ENCODE data around the gene AK4. TPM values are rescaled to one million over a fixed set of nuclear protein-coding genes. Genes with fewer than 3 reads are reported as not detected.
A peak's percentile ranks its signal among the peaks of the same experiment; 100 is the strongest.
"Not testable (repeated sequence)": the region's sequence is repeated elsewhere in the genome, so short reads cannot be mapped to it uniquely, and the experiment has no call there.

The AK4 gene
- total RNA-seq: 10 to 100 TPM; 14.9 to 21.9 TPM

DNA sequence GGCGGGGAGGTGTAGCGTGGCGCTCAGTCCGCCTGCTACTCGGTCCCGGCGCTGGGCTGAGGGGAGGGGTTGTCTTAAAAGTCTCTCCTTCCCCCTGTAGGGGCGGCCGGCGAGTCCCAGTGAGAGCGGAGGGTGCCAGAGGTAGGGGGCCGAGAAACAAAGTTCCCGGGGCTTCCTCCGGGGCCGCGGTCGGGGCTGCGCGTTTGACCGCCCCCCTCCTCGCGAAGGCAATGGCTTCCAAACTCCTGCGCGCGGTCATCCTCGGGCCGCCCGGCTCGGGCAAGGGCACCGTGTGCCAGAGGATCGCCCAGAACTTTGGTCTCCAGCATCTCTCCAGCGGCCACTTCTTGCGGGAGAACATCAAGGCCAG, at the start of gene AK4:
AK4 (plus strand) TSS at position 26 of the 370 bp plus-strand sequence; CDS start at position 231, 205 bp downstream.
- peak; percentile 14 to 65 for ATAC-seq (replicated peaks in 1 of 2)
- peaks cover 50% of the 10 kb centered on the region for H3K27me3 Mint-ChIP-seq (ENCODE audit: low read depth)
- DNase-seq; H3K36me3 Mint-ChIP-seq (ENCODE audit: insufficient read depth in 2 of 2); H3K9me3 Mint-ChIP-seq: not testable (repeated sequence)
- H3K4me1 Mint-ChIP-seq (ENCODE audit: low read depth): peaks cover 14% of the 10 kb centered on the region
- peak within 1 kb of the TSS; percentile 76 to 86 for H3K4me3 Mint-ChIP-seq
- peak within 1 kb of the TSS; percentile 11 for H3K27ac Mint-ChIP-seq

DNA sequence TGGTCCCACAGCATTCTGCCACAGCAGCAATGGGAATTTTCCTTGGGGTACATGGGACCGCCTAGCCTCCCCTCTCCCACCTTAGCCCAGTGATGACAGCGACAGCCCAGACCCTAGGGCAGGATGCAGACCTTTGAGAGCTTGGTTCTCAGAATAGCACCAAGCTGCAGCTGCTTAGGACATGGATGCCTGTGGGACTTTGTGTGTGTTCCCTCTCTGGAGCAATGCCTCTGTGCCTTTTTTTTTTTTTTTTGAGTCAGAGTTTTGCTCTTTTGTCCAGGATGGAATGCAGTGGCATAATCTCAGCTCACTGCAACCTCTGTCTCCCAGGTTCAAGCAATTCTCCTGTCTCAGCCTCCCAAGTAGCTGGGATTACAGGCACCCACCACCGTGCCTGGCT, 44.2 kb upstream of the AK4 start:
- Mint-ChIP-seq H3K9me3 (peaks cover 5 to 6% of the 10 kb centered on the region in 2 donors), H3K27me3 (ENCODE audit: low read depth) (peaks cover 15% of the 10 kb centered on the region), H3K4me1 (ENCODE audit: low read depth) (no peaks in the 10 kb centered on the region), H3K36me3 (ENCODE audit: insufficient read depth in 2 of 2) (peaks cover 0 to 3% of the 10 kb centered on the region in 2 donors), H3K4me3 (no peak overlapping the region), H3K27ac (no peak overlapping the region)
- ATAC-seq (replicated peaks in 1 of 2): no peak
- no peak for DNase-seq

DNA sequence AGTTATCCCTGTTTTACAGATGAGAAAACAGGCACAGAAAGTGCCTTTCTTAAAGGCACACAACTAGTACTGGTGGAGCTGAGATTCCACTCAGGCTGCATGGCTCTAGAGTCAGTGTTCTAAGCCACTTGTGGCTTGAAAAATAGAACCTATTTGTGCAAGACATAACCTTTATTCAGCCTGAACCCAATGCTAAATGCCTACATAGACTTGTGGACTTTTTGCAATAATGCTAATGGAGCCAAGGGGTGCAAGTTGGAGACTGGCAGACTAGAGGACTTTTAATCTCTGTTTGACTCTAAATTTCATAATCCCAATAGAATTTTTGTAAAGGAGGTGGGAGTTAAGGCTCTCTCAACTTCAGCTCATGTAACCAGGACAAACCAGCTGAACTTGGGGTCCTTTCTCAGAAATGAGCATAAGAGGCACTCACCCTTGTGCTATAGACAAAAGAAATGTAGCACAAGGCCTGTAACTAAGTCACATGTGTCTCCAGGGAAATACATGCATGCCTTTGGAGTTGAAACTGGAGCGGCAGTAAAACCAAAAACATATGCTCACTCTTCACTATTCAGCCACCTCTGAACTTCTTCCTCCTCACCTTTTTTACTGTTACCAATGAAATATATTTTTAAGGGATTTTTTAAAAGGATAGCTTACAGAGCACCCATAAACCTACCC, 43.0 kb upstream of the AK4 start:
- H3K4me3 Mint-ChIP-seq: no peak overlapping the region
- no peaks in the 10 kb centered on the region for H3K4me1 Mint-ChIP-seq (ENCODE audit: low read depth)

DNA sequence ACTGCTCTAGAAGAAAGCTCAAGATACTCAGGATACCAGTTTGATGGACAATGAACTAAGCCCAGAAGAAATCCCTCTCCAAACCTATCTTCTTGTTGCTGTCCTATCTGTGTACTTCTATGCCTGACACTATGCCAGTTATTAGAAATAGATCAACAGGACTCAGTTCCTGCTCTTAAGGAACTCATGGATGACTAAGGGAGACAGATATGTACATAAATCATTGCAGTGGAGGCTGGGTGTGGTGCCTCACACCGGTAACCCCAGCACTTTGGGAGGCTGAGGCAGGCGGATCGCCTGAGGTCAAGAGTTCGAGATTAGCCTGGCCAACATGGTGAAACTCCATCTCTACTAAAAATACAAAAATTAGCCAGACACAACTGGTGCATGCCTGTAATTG, 42.4 kb upstream of the AK4 start:
- no peak for ATAC-seq (replicated peaks in 1 of 2)

More for the DNA sequence above, 43.0 kb upstream of the AK4 start:
- DNase-seq: no peak
- Mint-ChIP-seq H3K9me3 (peaks cover 2 to 3% of the 10 kb centered on the region in 2 donors), H3K27ac (no peak overlapping the region), H3K36me3 (ENCODE audit: insufficient read depth in 2 of 2) (peaks cover 0 to 1% of the 10 kb centered on the region in 2 donors), H3K27me3 (ENCODE audit: low read depth) (peaks cover 21% of the 10 kb centered on the region)
- no peak for ATAC-seq (replicated peaks in 1 of 2)

DNA sequence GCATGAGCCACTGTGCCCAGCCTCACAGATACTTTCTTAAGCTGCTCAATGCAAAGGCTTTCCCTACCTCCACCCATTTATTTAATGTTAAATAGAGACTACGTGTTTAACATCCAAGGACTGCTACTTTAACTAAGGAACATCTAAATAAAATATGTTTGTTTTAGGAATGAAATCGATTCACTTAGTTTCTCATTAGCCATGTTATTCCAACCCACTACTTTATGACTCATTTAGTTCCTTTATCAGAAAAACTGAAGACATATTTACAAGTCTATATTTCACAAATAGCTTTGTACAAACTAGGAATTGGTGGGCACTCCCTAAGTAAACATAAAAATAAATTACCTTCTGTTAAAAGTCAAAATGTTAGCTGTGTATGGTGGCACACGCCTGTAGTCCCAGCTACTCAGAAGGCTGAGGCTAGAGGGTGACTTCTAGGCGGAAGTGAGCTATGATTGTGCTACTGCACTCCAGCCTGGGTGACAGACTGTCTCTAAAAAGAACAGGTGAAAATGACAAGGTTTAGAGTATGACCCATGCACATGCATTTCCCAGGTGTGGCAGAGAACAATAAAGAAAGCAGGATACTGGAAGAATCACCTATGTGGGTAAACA, 39.9 kb upstream of the AK4 start:
- Mint-ChIP-seq H3K27ac (no peak overlapping the region), H3K4me1 (ENCODE audit: low read depth) (no peaks in the 10 kb centered on the region), H3K36me3 (ENCODE audit: insufficient read depth in 2 of 2) (peaks cover 0 to 1% of the 10 kb centered on the region in 2 donors), H3K4me3 (no peak overlapping the region), H3K9me3 (peaks cover 0 to 3% of the 10 kb centered on the region in 2 donors), H3K27me3 (ENCODE audit: low read depth) (peaks cover 28% of the 10 kb centered on the region)
- DNase-seq: no peak
- no peak for ATAC-seq (replicated peaks in 1 of 2)

More for the DNA sequence above, 42.4 kb upstream of the AK4 start:
- H3K4me3 Mint-ChIP-seq: no peak overlapping the region
- no peak for DNase-seq
- peaks cover 0 to 1% of the 10 kb centered on the region in 2 donors for H3K36me3 Mint-ChIP-seq (ENCODE audit: insufficient read depth in 2 of 2)
- H3K27ac Mint-ChIP-seq: no peak overlapping the region
- H3K27me3 Mint-ChIP-seq (ENCODE audit: low read depth): peaks cover 21% of the 10 kb centered on the region
- H3K9me3 Mint-ChIP-seq: peaks cover 2 to 3% of the 10 kb centered on the region in 2 donors
- H3K4me1 Mint-ChIP-seq (ENCODE audit: low read depth): no peaks in the 10 kb centered on the region

DNA sequence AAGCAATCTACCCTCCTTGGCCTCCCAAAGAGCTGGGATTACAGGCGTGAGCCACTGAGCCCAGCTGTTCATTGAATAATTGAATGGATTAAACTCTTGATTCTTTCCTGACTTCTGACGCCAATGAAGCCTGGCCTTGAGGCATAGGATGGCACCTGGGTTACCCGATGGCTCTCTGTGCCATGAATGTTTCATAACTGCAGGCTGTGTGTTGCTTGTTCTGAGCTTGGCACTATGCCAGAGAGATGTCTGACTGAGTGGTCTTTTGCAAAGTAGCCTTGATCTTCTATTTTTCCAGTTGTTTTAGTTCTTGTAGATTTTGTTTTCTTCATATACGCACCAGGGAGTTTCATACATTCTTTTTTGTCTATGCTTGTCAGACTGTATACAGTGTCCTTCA, 38.5 kb upstream of the AK4 start:
- no peak overlapping the region for H3K4me3 Mint-ChIP-seq
- ATAC-seq (replicated peaks in 1 of 2) (no peak), DNase-seq (no peak)
- H3K27me3 Mint-ChIP-seq (ENCODE audit: low read depth): peaks cover 32% of the 10 kb centered on the region
- peaks cover 0 to 3% of the 10 kb centered on the region in 2 donors for H3K9me3 Mint-ChIP-seq
- peaks cover 0 to 1% of the 10 kb centered on the region in 2 donors for H3K36me3 Mint-ChIP-seq (ENCODE audit: insufficient read depth in 2 of 2)
- no peaks in the 10 kb centered on the region for H3K4me1 Mint-ChIP-seq (ENCODE audit: low read depth)
- no peak overlapping the region for H3K27ac Mint-ChIP-seq

DNA sequence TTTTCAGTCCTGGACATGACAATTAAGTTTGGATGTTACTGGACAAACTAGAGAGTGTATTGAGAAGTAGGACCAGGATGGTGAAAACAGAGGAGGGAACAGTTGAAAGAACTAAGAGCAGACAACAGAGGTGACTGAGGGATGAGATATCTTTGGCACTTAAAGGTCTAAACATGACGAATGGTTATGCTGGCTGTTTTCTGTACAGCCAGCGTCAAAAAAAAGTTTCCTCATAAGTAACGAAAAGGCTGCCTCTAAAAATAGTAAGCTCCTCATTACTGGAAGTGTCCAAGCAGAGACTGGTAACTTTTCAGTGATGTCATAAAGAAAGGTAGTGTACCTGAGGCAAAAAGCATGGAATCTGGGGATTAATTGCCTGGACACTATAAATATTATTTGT, 35.2 kb upstream of the AK4 start:
- Mint-ChIP-seq H3K9me3 (peaks cover 0 to 3% of the 10 kb centered on the region in 2 donors), H3K36me3 (ENCODE audit: insufficient read depth in 2 of 2) (peaks cover 0 to 1% of the 10 kb centered on the region in 2 donors), H3K27me3 (ENCODE audit: low read depth) (peaks cover 17% of the 10 kb centered on the region), H3K4me3 (no peak overlapping the region), H3K4me1 (ENCODE audit: low read depth) (no peaks in the 10 kb centered on the region), H3K27ac (no peak overlapping the region)
- ATAC-seq (replicated peaks in 1 of 2) (no peak), DNase-seq (no peak)

DNA sequence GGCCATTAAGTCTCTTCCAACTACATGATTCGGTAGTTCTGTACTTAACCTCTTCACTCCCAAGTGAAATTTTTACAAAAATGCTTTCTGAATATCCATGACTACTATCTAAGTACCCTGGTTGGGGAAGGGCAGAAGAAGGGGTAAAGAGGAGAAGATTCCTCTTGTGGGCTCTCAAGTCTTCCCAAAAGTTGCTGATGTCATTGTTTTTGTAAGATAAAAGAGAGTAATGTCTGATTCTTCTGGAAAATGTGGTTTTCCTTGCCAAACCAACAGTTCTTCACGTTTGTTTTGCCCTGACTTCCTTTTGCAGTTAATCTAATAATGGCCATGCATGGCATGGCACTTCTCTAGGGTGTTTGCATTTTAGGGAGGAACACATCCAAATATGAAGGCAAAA, 34.7 kb upstream of the AK4 start:
- peaks cover 17% of the 10 kb centered on the region for H3K27me3 Mint-ChIP-seq (ENCODE audit: low read depth)
- H3K27ac Mint-ChIP-seq: no peak overlapping the region
- no peak overlapping the region for H3K4me3 Mint-ChIP-seq
- H3K9me3 Mint-ChIP-seq: peaks cover 0 to 3% of the 10 kb centered on the region in 2 donors
- DNase-seq (no peak), ATAC-seq (replicated peaks in 1 of 2) (no peak)
- no peaks in the 10 kb centered on the region for H3K4me1 Mint-ChIP-seq (ENCODE audit: low read depth)
- peaks cover 0 to 1% of the 10 kb centered on the region in 2 donors for H3K36me3 Mint-ChIP-seq (ENCODE audit: insufficient read depth in 2 of 2)

DNA sequence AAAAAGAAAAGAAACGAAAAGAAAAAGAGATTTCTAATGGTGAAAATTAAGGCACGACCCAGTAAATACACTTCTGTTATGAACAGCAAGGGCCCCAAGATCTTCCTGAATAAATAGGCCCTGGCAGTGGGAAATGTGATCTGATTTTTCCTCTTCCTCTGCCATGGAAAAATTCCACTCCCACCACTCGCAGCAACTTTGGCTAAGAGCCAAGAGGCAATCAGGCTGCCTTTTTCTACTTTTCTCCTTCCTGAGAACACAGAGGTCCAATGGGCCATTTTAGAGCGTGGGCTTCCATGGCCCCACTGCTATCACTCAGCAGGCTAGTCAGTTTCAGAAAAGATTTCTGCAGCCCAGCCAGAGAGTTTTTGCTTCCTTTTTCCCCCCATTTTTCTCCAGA, 33.7 kb upstream of the AK4 start:
- peaks cover 0 to 1% of the 10 kb centered on the region in 2 donors for H3K36me3 Mint-ChIP-seq (ENCODE audit: insufficient read depth in 2 of 2)
- H3K4me1 Mint-ChIP-seq (ENCODE audit: low read depth): no peaks in the 10 kb centered on the region
- no peak overlapping the region for H3K27ac Mint-ChIP-seq
- no peak for DNase-seq
- H3K27me3 Mint-ChIP-seq (ENCODE audit: low read depth): peaks cover 16% of the 10 kb centered on the region
- H3K4me3 Mint-ChIP-seq: no peak overlapping the region
- no peak for ATAC-seq (replicated peaks in 1 of 2)
- H3K9me3 Mint-ChIP-seq: peaks cover 0 to 3% of the 10 kb centered on the region in 2 donors

DNA sequence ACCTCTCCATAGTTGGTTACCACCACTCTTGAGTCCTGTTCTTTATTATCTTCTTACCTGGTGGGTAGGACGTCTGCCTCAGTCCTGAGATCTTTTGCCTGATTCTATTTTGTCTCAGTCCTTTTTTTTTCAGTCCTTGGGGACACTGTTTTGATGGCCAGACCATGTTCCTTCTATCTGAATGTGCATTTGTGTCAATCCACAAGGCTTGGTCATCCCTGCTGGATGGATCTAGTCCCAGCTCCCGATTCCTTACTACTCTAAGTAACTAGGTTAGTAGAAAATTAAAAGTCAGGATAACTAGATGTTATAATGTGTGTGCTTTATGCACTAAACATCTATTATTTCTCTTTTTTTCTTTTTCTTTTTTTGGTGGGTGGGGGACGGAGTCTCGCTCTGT, 28.1 kb upstream of the AK4 start:
- H3K4me1 Mint-ChIP-seq (ENCODE audit: low read depth): no peaks in the 10 kb centered on the region
- H3K9me3 Mint-ChIP-seq: no peaks in the 10 kb centered on the region

DNA sequence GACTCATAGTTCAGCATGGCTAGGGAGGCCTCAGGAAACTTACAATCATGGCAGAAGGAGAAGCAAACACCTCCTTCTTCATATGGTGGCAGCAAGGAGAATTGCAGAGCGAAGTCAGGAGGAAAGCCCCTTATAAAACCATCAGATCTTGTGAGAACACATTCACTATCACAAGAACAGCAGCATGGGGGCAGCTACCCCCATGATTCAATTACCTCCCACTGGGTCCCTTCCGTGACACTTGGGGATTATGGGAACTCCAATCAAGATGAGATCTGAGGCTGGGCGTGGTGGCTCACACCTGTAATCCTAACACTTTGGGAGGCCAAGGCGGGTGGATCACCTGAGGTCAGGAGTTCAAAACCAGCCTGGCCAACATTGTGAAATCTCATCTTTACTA, 18.9 kb upstream of the AK4 start:
- not testable (repeated sequence) for H3K36me3 Mint-ChIP-seq (ENCODE audit: insufficient read depth in 2 of 2); ATAC-seq (replicated peaks in 1 of 2); DNase-seq; H3K4me1 Mint-ChIP-seq (ENCODE audit: low read depth); H3K27ac Mint-ChIP-seq; H3K4me3 Mint-ChIP-seq; H3K9me3 Mint-ChIP-seq
- H3K27me3 Mint-ChIP-seq (ENCODE audit: low read depth): peaks cover 17% of the 10 kb centered on the region

More for the DNA sequence above, 28.1 kb upstream of the AK4 start:
- Mint-ChIP-seq H3K36me3 (ENCODE audit: insufficient read depth in 2 of 2) (no peaks in the 10 kb centered on the region), H3K4me3 (no peak overlapping the region), H3K27ac (no peak overlapping the region), H3K27me3 (ENCODE audit: low read depth) (peaks cover 12% of the 10 kb centered on the region)
- no peak for DNase-seq
- no peak for ATAC-seq (replicated peaks in 1 of 2)

DNA sequence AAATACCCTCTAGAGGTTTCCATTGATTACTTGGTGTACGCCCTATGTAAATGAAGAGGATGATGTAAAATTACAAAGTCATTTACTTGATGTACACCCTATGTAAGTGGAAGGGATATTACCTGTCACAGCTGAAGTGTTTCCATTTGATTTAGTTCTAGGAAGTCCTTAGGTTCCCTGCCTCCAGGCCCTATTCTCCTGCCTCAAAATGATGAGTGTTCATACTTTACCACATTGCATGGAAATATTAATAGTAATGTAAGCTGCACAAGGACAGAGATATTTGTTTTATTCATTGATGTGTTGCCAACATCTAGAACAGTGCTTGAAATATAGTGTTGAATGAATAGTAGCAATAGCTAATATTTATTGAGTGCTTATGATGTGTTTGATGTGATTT, 9.5 kb upstream of the AK4 start:
- no peaks in the 10 kb centered on the region for H3K36me3 Mint-ChIP-seq (ENCODE audit: insufficient read depth in 2 of 2)
- H3K27ac Mint-ChIP-seq: no peak overlapping the region

DNA sequence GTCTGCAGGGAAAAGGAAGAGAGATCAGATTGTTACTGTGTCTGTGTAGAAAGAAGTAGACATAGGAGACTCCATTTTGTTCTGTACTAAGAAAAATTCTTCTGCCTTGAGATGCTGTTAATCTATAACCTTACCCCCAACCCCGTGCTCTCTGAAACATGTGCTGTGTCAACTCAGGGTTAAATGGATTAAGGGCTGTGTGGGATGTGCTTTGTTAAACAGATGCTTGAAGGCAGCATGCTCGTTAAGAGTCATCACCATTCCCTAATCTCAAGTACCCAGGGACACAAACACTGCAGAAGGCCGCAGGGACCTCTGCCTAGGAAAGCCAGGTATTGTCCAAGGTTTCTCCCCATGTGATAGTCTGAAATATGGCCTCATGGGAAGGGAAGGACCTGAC, 8.2 kb upstream of the AK4 start:
- H3K27ac Mint-ChIP-seq; DNase-seq; H3K4me1 Mint-ChIP-seq (ENCODE audit: low read depth); ATAC-seq (replicated peaks in 1 of 2); H3K27me3 Mint-ChIP-seq (ENCODE audit: low read depth); H3K4me3 Mint-ChIP-seq; H3K9me3 Mint-ChIP-seq; H3K36me3 Mint-ChIP-seq (ENCODE audit: insufficient read depth in 2 of 2): not testable (repeated sequence)

More for the DNA sequence above, 9.5 kb upstream of the AK4 start:
- no peaks in the 10 kb centered on the region for H3K9me3 Mint-ChIP-seq
- peaks cover 6% of the 10 kb centered on the region for H3K27me3 Mint-ChIP-seq (ENCODE audit: low read depth)
- H3K4me3 Mint-ChIP-seq: no peak overlapping the region
- no peak for DNase-seq
- ATAC-seq (replicated peaks in 1 of 2): no peak
- no peaks in the 10 kb centered on the region for H3K4me1 Mint-ChIP-seq (ENCODE audit: low read depth)
